Measurements from ENCODE around the gene SLC2A9. TPM values are rescaled to one million over a fixed set of nuclear protein-coding genes. Genes with fewer than 3 reads are reported as not detected.
A peak's percentile ranks its signal among the peaks of the same experiment; 100 is the strongest.

SLC2A9 gene
- total and polyA plus RNA-seq, 2 of the 13 experiments (the other 11 are each of a cell fraction or from before 2014, with no cell fraction given) = 36.2 to 42.3 TPM

DNA sequence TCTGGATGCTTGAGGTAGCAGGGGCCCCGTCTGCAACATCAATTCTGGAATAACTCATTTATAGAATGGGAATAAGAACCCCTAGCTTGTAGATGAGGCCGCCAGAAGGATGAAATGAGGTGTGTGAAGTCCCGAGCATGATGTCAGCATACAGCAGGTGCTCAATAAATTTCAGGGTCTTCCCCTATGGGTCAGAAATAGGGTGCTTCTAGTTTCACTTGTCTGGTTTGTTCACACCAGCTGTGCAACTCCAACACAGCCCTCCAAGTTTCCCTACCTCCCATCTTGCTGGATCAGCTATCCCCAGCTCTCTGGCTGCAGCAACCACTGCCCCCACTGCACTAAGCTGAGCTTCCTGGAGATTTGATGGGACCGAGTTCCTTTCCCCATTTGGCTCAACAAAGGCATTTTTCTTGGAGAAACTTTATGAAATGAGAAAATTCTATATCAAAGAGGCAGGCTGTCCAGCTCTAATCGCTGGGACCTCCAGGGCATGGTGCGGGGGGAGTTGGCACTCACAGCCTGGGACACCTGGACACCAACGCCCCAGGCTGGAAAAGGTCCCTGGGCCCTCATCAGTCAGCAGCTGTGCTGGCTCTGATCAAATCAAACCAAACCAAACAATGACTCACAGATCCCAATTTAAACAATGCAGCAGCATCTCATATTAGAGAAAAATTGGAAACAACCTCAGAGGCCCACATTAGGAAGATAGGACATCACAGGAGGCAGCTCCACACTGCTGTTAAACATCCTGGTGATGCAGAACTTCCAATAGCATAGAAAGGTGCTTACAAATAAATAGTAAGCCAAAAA, 13.3 kb downstream of the SLC2A9 start (continued):
- TF ChIP-seq ZNF136 (CRISPR knock-in tag; IDR thresholded peaks at IDR 0.05; ENCODE audit: low read depth) = 0 out of 2 replicates have a peak, but pooled peaks have one; percentile 18
- TF ChIP-seq ZNF550 (CRISPR knock-in tag; IDR thresholded peaks at IDR 0.05; ENCODE audit: borderline replicate concordance) = no peak
- TF ChIP-seq SOX6 (IDR thresholded peaks at IDR 0.05) = no peak
- TF ChIP-seq SOX6 (CRISPR knock-in tag; IDR thresholded peaks at IDR 0.05) = no peak
- no peak for TF ChIP-seq ZNF703 (CRISPR knock-in tag; IDR thresholded peaks at IDR 0.05; ENCODE audit: borderline replicate concordance)

DNA sequence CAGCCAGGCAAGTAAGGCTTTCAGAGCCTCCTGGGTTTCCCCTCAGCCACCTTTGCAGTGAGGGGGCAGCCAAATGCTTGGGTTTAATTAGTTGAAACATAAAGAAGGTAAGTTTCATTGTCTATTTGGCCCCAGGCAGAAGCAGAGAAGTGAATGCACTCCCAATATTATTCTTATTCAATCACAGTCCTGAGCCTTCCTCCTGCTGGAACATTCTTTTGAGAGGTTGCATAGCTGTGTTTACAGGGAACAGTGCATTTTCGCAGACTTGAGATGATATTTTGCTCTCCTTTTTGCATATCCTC, 13.9 kb downstream of the SLC2A9 start:
- Histone ChIP-seq H3K4me2 (ENCODE audit: low read depth, low read length) (peak overlapping the region; percentile 80), H3K27me3 (ENCODE audit: control insufficient read depth in 1 of 2, insufficient read depth in 2 of 2, low read length in 2 of 2) (no peaks in the 10 kb centered on the region), H3K79me2 (ENCODE audit: insufficient read depth, low read length) (peaks cover 88% of the 10 kb centered on the region), H3K9me3 (ENCODE audit: low read length) (no peaks in the 10 kb centered on the region), H2AFZ (ENCODE audit: low read length) (no peak overlapping the region), H3K4me3 (replicated peaks in 1 of 3; ENCODE audit: insufficient read depth in 1 of 3, low read depth in 2 of 3, low read length in 3 of 3) (peak overlapping the region in 1 of 3 experiments; percentile 1; a peak in 1 of 6 replicates), H3K27ac (ENCODE audit: extremely low read length, insufficient read depth, low read length) (peak overlapping the region; percentile 85), H3K36me3 (replicated peaks in 1 of 2; ENCODE audit: control insufficient read depth in 1 of 2, insufficient read depth in 2 of 2, low read length in 2 of 2) (peaks cover 28 to 67% of the 10 kb centered on the region in 2 experiments), H4K20me1 (ENCODE audit: insufficient read depth, low read length) (peaks cover 16% of the 10 kb centered on the region), H3K4me1 (ENCODE audit: insufficient read depth, low read length) (peaks cover 99% of the 10 kb centered on the region), H3K9ac (ENCODE audit: insufficient read depth, low read depth, low read length) (0 out of 2 replicates have a peak overlapping the region, but pooled peaks have one; percentile 68)
- no peak for DNase-seq (ENCODE audit: low spot score)
- POLR2A ChIA-PET = interaction anchor here (1.0 to 2.5 kb wide), 6 partner anchors 9 to 110 kb away, joined by 3 to 21 read pairs (median 4); partner anchors contain the start of genes SLC2A9 and WDR1
- BruUV-seq (replicated peaks) = no TSS peak
- no peak for FAIRE-seq
- intact Hi-C loops (cut with micrococcal nuclease; ENCODE audit: unreplicated experiment) (loop anchor here (1.0 to 5.0 kb wide), 2 partner anchors 10 to 115 kb away; no protein-coding TSS in a partner anchor), in situ Hi-C loops (cut with HindIII; ENCODE audit: extremely low pct_ligation_motif_present, low pct_unique_long_range_greater_than_20kb) (no loop called here)
- CTCF ChIA-PET (ENCODE audit: low intra/inter-chr PET ratio, low total read pairs) = no interaction called here
- 100% methylated on average over 1 of the region's 1 CpG for WGBS (ENCODE audit: low lambda C conversion rate)
- ATAC-seq = no peak
- TF ChIP-seq SALL2 (CRISPR knock-in tag; IDR thresholded peaks at IDR 0.05) = no peak
- no peak for TF ChIP-seq STAT5B (CRISPR knock-in tag; IDR thresholded peaks at IDR 0.05)
- TF ChIP-seq, protein P1, sequence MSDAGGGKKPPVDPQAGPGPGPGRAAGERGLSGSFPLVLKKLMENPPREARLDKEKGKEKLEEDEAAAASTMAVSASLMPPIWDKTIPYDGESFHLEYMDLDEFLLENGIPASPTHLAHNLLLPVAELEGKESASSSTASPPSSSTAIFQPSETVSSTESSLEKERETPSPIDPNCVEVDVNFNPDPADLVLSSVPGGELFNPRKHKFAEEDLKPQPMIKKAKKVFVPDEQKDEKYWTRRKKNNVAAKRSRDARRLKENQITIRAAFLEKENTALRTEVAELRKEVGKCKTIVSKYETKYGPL (CRISPR knock-in tag; IDR thresholded peaks at IDR 0.05) = no peak
- TF ChIP-seq RBM39 (IDR thresholded peaks at IDR 0.05; ENCODE audit: low read depth, low read length, poor library complexity, severe bottlenecking) = no peak
- TF ChIP-seq, protein P2, sequence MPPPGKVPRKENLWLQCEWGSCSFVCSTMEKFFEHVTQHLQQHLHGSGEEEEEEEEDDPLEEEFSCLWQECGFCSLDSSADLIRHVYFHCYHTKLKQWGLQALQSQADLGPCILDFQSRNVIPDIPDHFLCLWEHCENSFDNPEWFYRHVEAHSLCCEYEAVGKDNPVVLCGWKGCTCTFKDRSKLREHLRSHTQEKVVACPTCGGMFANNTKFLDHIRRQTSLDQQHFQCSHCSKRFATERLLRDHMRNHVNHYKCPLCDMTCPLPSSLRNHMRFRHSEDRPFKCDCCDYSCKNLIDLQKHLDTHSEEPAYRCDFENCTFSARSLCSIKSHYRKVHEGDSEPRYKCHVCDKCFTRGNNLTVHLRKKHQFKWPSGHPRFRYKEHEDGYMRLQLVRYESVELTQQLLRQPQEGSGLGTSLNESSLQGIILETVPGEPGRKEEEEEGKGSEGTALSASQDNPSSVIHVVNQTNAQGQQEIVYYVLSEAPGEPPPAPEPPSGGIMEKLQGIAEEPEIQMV (CRISPR knock-in tag; IDR thresholded peaks at IDR 0.05; ENCODE audit: low read depth) = no peak
- TF ChIP-seq, protein P3, sequence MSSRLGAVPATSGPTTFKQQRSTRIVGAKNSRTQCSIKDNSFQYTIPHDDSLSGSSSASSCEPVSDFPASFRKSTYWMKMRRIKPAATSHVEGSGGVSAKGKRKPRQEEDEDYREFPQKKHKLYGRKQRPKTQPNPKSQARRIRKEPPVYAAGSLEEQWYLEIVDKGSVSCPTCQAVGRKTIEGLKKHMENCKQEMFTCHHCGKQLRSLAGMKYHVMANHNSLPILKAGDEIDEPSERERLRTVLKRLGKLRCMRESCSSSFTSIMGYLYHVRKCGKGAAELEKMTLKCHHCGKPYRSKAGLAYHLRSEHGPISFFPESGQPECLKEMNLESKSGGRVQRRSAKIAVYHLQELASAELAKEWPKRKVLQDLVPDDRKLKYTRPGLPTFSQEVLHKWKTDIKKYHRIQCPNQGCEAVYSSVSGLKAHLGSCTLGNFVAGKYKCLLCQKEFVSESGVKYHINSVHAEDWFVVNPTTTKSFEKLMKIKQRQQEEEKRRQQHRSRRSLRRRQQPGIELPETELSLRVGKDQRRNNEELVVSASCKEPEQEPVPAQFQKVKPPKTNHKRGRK (CRISPR knock-in tag; IDR thresholded peaks at IDR 0.05) = no peak
- no peak for TF ChIP-seq ZNF343 (CRISPR knock-in tag; IDR thresholded peaks at IDR 0.05)
- no peak for TF ChIP-seq NR2F1 (CRISPR knock-in tag; IDR thresholded peaks at IDR 0.05)
- TF ChIP-seq, protein P4, sequence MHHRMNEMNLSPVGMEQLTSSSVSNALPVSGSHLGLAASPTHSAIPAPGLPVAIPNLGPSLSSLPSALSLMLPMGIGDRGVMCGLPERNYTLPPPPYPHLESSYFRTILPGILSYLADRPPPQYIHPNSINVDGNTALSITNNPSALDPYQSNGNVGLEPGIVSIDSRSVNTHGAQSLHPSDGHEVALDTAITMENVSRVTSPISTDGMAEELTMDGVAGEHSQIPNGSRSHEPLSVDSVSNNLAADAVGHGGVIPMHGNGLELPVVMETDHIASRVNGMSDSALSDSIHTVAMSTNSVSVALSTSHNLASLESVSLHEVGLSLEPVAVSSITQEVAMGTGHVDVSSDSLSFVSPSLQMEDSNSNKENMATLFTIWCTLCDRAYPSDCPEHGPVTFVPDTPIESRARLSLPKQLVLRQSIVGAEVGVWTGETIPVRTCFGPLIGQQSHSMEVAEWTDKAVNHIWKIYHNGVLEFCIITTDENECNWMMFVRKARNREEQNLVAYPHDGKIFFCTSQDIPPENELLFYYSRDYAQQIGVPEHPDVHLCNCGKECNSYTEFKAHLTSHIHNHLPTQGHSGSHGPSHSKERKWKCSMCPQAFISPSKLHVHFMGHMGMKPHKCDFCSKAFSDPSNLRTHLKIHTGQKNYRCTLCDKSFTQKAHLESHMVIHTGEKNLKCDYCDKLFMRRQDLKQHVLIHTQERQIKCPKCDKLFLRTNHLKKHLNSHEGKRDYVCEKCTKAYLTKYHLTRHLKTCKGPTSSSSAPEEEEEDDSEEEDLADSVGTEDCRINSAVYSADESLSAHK (CRISPR knock-in tag; IDR thresholded peaks at IDR 0.05; ENCODE audit: borderline replicate concordance) = no peak
- TF ChIP-seq KDM3A (CRISPR knock-in tag; IDR thresholded peaks at IDR 0.05; ENCODE audit: low read depth) = no peak
- no peak for TF ChIP-seq TBL1XR1 (IDR thresholded peaks at IDR 0.05; ENCODE audit: borderline replicate concordance, low read length, partially characterized antibody)

Measured in HepG2 (cell line).